A549 (cell line): ENCODE measurements around the gene ADGRA3. TPM values are rescaled to one million over a fixed set of nuclear protein-coding genes. Genes with fewer than 3 reads are reported as not detected.

Experiments used
- ATAC-seq, 2 experiments: fragments of 200-7000 bp in 1 of 2; fragments of >200 bp in 1 of 2; cut with Nextera tagmentation in 1 of 2; cut with Tn5 transposase in 1 of 2; 3 replicates each; pipeline versions ENCODE4 v1.8.0 to v1.9.1; 2018 to 2020; ENCODE audit warnings: mild to moderate bottlenecking in 1 of 2, moderate library complexity in 1 of 2
- CTCF ChIA-PET: fragments of 300-600 bp; sonication (Branson Sonifier 250); formaldehyde crosslinking; extraction: SDS; loops from one replicate; lab custom pipeline; 2021; ENCODE audit warnings: antibody characterized with exemption, inconsistent platforms; lab: Yijun Ruan, JAX
- POLR2A ChIA-PET: fragments of 350-600 bp; formaldehyde crosslinking; extraction: SDS; loops from one replicate; lab custom pipeline; 2021; ENCODE audit warnings: antibody characterized with exemption, inconsistent platforms; lab: Yijun Ruan, JAX
- DNase-seq, 2 experiments: peaks; one replicate each; pipeline versions ENCODE4 v3.0.0 to v3.0.0-alpha.2; 2011 to 2016; ENCODE audit warnings: low read depth in 1 of 2, low spot score in 1 of 2
- FAIRE-seq: peaks from 2 replicates; lab custom pipeline; 2011; peaks lifted over from hg19 to GRCh38; lab: Jason Lieb, UNC
- H3K27ac ChIP-seq, 2 experiments: fragments of >200 bp; sonication (Bioruptor Twin); formaldehyde crosslinking; 3 replicates each; pipeline ENCODE4 v1.5.1; 2016 to 2017
- H3K4me1 ChIP-seq: fragments of >200 bp; sonication (Bioruptor Twin); formaldehyde crosslinking; 3 replicates; pipeline ENCODE4 v1.6.1; 2016
- H3K4me2 ChIP-seq: fragments of >200 bp; sonication (Bioruptor Twin); formaldehyde crosslinking; 3 replicates; pipeline ENCODE4 v1.6.1; 2016
- H3K4me3 ChIP-seq: fragments of >200 bp; sonication (Bioruptor Twin); formaldehyde crosslinking; 3 replicates; pipeline ENCODE4 v1.5.1; 2016
- H3K9me3 ChIP-seq: fragments of >200 bp; sonication (Bioruptor Twin); formaldehyde crosslinking; 3 replicates; pipeline ENCODE4 v1.6.1; 2016
- CBX8 ChIP-seq: fragments of 200-600 bp; sonication (generic); IDR thresholded peaks from 2 replicates; pipeline ENCODE4 v1.6.1; 2016
- CEBPB ChIP-seq, 2 experiments: fragments of >200 bp in 1 of 2; sonication (Bioruptor Twin) in 1 of 2; formaldehyde crosslinking in 1 of 2; IDR thresholded peaks; 2 replicates each; pipeline ENCODE4 v1.6.1; 2012 to 2016
- CHD4 ChIP-seq: fragments of 200-600 bp; sonication (generic); IDR thresholded peaks from 2 replicates; pipeline ENCODE4 v1.6.1; 2016; ENCODE audit warnings: antibody characterized with exemption, mild to moderate bottlenecking, borderline replicate concordance
- EHMT2 ChIP-seq: fragments of 200-600 bp; sonication (generic); IDR thresholded peaks from 2 replicates; pipeline ENCODE4 v1.6.1; 2016; ENCODE audit warnings: antibody characterized with exemption, low read depth, mild to moderate bottlenecking, moderate library complexity
- ELK1 ChIP-seq: fragments of 150-350 bp; IDR thresholded peaks from 2 replicates; pipeline ENCODE4 v1.6.1; 2014; ENCODE audit warnings: low read depth, mild to moderate bottlenecking, low read length
- FOSL2 ChIP-seq, 2 experiments: fragments of 450-650 bp in 1 of 2; fragments of >200 bp in 1 of 2; sonication (Bioruptor Twin) in 1 of 2; formaldehyde crosslinking; IDR thresholded peaks; 2 replicates each; pipeline versions ENCODE4 v1.5.0 to v1.6.1; 2016 to 2020; ENCODE audit warnings: mild to moderate bottlenecking in 1 of 2, moderate library complexity in 1 of 2
- FOXS1 ChIP-seq: fragments of 250-450 bp; sonication (Bioruptor Pico); IDR thresholded peaks from 2 replicates; pipeline ENCODE4 v1.5.0; 2020; ENCODE audit warnings: mild to moderate bottlenecking, moderate library complexity
- HOXB13 ChIP-seq: fragments of 250-450 bp; sonication (Bioruptor Pico); IDR thresholded peaks from 2 replicates; pipeline ENCODE4 v1.5.0; 2020; ENCODE audit warnings: low read depth, mild to moderate bottlenecking, moderate library complexity
- HOXB5 ChIP-seq: fragments of 250-450 bp; sonication (Bioruptor Pico); IDR thresholded peaks from 2 replicates; pipeline ENCODE4 v1.5.0; 2020; ENCODE audit warnings: mild to moderate bottlenecking, moderate library complexity
- JUNB ChIP-seq: fragments of >200 bp; sonication (Bioruptor Twin); formaldehyde crosslinking; IDR thresholded peaks from 2 replicates; pipeline ENCODE4 v1.6.1; 2016
- KDM5A ChIP-seq: fragments of 200-600 bp; sonication (generic); IDR thresholded peaks from 2 replicates; pipeline ENCODE4 v1.6.1; 2016; ENCODE audit warnings: antibody characterized with exemption, mild to moderate bottlenecking
- MAZ ChIP-seq: fragments of 150-350 bp; IDR thresholded peaks from 2 replicates; pipeline ENCODE4 v1.6.1; 2014; ENCODE audit warnings: antibody characterized with exemption, low read depth, low read length, borderline replicate concordance
- MYC ChIP-seq: IDR thresholded peaks from 2 replicates; pipeline ENCODE4 v1.6.1; 2012; ENCODE audit warnings: mild to moderate bottlenecking, inconsistent platforms, low read length, improper control_type of control experiment, borderline replicate concordance
- NFE2L2 ChIP-seq: fragments of 150-350 bp; conservative IDR thresholded peaks from 2 replicates; pipeline ENCODE4 v1.6.1; 2014; ENCODE audit warnings: low read length
- NR3C1 ChIP-seq: fragments of >200 bp; sonication (Bioruptor Twin); formaldehyde crosslinking; IDR thresholded peaks from 3 replicates; pipeline ENCODE4 v1.6.1; 2017
- PHF8 ChIP-seq: fragments of 200-600 bp; sonication (generic); IDR thresholded peaks from 2 replicates; pipeline ENCODE4 v1.6.1; 2016; ENCODE audit warnings: low read depth, mild to moderate bottlenecking, antibody characterized with exemption, moderate library complexity, borderline replicate concordance
- POLR2A ChIP-seq: IDR thresholded peaks from 2 replicates; pipeline ENCODE4 v1.6.1; 2012; ENCODE audit warnings: mild to moderate bottlenecking, low read length
- RAD21 ChIP-seq, 2 experiments: fragments of >200 bp in 1 of 2; sonication (Bioruptor Twin) in 1 of 2; formaldehyde crosslinking in 1 of 2; IDR thresholded peaks in 1 of 2; conservative IDR thresholded peaks in 1 of 2; 2 replicates in 1 of 2; 3 replicates in 1 of 2; pipeline ENCODE4 v1.6.1; 2012 to 2018; ENCODE audit warnings: inconsistent platforms in 1 of 2
- RARB ChIP-seq: fragments of 250-450 bp; sonication (Bioruptor Pico); IDR thresholded peaks from 2 replicates; pipeline ENCODE4 v1.8.0; 2021; ENCODE audit warnings: mild to moderate bottlenecking, moderate library complexity
- RCOR1 ChIP-seq: fragments of 150-350 bp; IDR thresholded peaks from 2 replicates; pipeline ENCODE4 v1.6.1; 2014; ENCODE audit warnings: antibody characterized with exemption, low read length, low read depth
- RNF2 ChIP-seq: fragments of 200-600 bp; sonication (generic); IDR thresholded peaks from 2 replicates; pipeline ENCODE4 v1.6.1; 2016; ENCODE audit warnings: low read depth, mild to moderate bottlenecking, antibody characterized with exemption, moderate library complexity, borderline replicate concordance
- ZC3H11A ChIP-seq: fragments of 450-650 bp; IDR thresholded peaks from 2 replicates; pipeline ENCODE4 v1.6.1; 2014; ENCODE audit warnings: antibody characterized with exemption, mild to moderate bottlenecking
- ZFP36 ChIP-seq: fragments of 450-650 bp; IDR thresholded peaks from 2 replicates; pipeline ENCODE4 v1.6.1; 2014; ENCODE audit warnings: borderline replicate concordance; ENCODE audit not compliant: partially characterized antibody
- WGBS: methylation state at CpG from one replicate; pipeline ENCODE4 v1.1.6; 2017; ENCODE audit errors: missing lambda C conversion rate; 5-methylcytosine and 5-hydroxymethylcytosine counted together
- polyA plus RNA-seq, 4 experiments: library from polyadenylated mRNA; depleted of rRNA in 3 of 4; stranded (reverse); fragments of >200 nt; fragmentation: RNase III in 1 of 4; extraction: RNeasy Plus Mini Kit Qiagen cat#74134 plus additional on column Dnase treatment in 1 of 4; gene quantifications; 2 replicates in 3 of 4; 3 replicates in 1 of 4; pipeline ENCODE4 v1.2.3, GENCODE V29; 2011 to 2017
- TF ChIP-seq, protein P1 (sequence below): IDR thresholded peaks from 2 replicates; pipeline ENCODE4 v1.6.1; 2012
- TF ChIP-seq, protein P2 (sequence below): IDR thresholded peaks from 2 replicates; pipeline ENCODE4 v1.6.1; 2012; ENCODE audit warnings: low read depth, borderline replicate concordance
- TF ChIP-seq, protein P3 (sequence below): fragments of 450-650 bp; IDR thresholded peaks from 2 replicates; pipeline ENCODE4 v1.6.1; 2014; ENCODE audit warnings: antibody characterized with exemption

ADGRA3 gene
- polyA plus RNA-seq, 2 of the 4 experiments (the other 2 are of a cell fraction): 18.2 to 20.0 TPM

DNA sequence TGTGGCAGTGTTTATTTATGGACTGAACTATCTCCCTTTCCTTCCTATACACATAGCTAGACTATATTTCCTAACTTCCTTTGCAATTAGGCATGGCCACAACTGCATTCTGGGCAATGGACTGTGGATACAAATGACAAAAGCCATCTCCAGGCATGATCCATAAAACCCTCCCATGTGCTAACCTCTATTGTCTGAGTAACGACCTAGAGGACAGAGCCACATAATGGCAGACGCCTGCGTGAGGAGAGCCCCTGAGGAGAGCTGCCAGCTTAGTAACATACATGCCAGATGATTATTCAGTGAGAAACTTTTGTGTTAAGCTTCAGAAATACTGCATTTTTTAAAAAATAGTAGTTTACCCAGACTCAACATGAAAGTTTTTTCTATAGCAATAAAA is 142.9 kb downstream of the ADGRA3 start:
- DNase-seq: no peak
- Histone ChIP-seq H3K4me2 (no peak overlapping the region), H3K27ac (no peak overlapping the region)
- 80% methylated on average over 3 of the region's 3 CpGs for WGBS
- no peak for FAIRE-seq
- no peak for TF ChIP-seq MAZ
- TF ChIP-seq, protein P1, sequence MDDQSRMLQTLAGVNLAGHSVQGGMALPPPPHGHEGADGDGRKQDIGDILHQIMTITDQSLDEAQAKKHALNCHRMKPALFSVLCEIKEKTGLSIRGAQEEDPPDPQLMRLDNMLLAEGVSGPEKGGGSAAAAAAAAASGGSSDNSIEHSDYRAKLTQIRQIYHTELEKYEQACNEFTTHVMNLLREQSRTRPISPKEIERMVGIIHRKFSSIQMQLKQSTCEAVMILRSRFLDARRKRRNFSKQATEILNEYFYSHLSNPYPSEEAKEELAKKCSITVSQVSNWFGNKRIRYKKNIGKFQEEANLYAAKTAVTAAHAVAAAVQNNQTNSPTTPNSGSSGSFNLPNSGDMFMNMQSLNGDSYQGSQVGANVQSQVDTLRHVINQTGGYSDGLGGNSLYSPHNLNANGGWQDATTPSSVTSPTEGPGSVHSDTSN: no peak
- TF ChIP-seq, all 56 proteins: peak for 0
- Histone ChIP-seq H3K9me3 (no peaks in the 10 kb centered on the region), H3K4me3 (no peak overlapping the region), H3K4me1 (no peaks in the 10 kb centered on the region)
- ChIA-PET POLR2A (no interaction called here), CTCF (interaction anchor here (1.6 to 4.1 kb wide), 2 partner anchors 16 to 583 kb away, joined by 4 to 14 read pairs; no protein-coding TSS in a partner anchor)
- no peak for ATAC-seq

GRCh38 chr4:22369901-22370562 is 145.8 kb downstream of the ADGRA3 start:
- H3K4me3 ChIP-seq: no peak overlapping the region
- ATAC-seq: no peak
- no peaks in the 10 kb centered on the region for H3K4me1 ChIP-seq
- H3K27ac ChIP-seq: no peak overlapping the region
- H3K4me2 ChIP-seq: no peak overlapping the region
- DNase-seq: no peak
- no peaks in the 10 kb centered on the region for H3K9me3 ChIP-seq
- ChIA-PET POLR2A (no interaction called here), CTCF (interaction anchor here (4.1 kb wide), 1 partner anchor 19 kb away, joined by 14 read pairs; no protein-coding TSS in a partner anchor)
- FAIRE-seq: no peak
- TF ChIP-seq, protein P1: no peak
- no peak for TF ChIP-seq ZFP36
- TF ChIP-seq KDM5A: no peak
- TF ChIP-seq NFE2L2: no peak
- no peak for TF ChIP-seq HOXB13 (CRISPR knock-in tag)
- TF ChIP-seq, protein P2, sequence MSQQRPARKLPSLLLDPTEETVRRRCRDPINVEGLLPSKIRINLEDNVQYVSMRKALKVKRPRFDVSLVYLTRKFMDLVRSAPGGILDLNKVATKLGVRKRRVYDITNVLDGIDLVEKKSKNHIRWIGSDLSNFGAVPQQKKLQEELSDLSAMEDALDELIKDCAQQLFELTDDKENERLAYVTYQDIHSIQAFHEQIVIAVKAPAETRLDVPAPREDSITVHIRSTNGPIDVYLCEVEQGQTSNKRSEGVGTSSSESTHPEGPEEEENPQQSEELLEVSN: no peak
- no peak for TF ChIP-seq FOXS1 (CRISPR knock-in tag)
- TF ChIP-seq RNF2: no peak
- no peak for TF ChIP-seq JUNB
- TF ChIP-seq EHMT2: no peak
- TF ChIP-seq, protein P3, sequence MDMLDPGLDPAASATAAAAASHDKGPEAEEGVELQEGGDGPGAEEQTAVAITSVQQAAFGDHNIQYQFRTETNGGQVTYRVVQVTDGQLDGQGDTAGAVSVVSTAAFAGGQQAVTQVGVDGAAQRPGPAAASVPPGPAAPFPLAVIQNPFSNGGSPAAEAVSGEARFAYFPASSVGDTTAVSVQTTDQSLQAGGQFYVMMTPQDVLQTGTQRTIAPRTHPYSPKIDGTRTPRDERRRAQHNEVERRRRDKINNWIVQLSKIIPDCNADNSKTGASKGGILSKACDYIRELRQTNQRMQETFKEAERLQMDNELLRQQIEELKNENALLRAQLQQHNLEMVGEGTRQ: no peak
- no peak for TF ChIP-seq HOXB5 (CRISPR knock-in tag)
- TF ChIP-seq ZC3H11A: no peak
- no peak for TF ChIP-seq NR3C1
- TF ChIP-seq MYC: no peak
- WGBS: 90% methylated on average over 8 of the region's 8 CpGs

- H3K27ac ChIP-seq: no peak overlapping the region
- H3K4me2 ChIP-seq: no peak overlapping the region
- TF ChIP-seq EHMT2 (no peak), RARB (CRISPR knock-in tag) (no peak), CHD4 (no peak), RAD21 (conservative IDR thresholded peaks at IDR 0.05 in 1 of 2, IDR thresholded peaks at IDR 0.05 in 1 of 2) (no peak), CBX8 (no peak), FOSL2 (IDR thresholded peaks at IDR 0.05) (no peak), FOSL2 (CRISPR knock-in tag; IDR thresholded peaks at IDR 0.05) (no peak), POLR2A (no peak), ELK1 (no peak), ZFP36 (no peak), PHF8 (no peak), CEBPB (IDR thresholded peaks at IDR 0.05) (no peak), RCOR1 (no peak)
- no peaks in the 10 kb centered on the region for H3K9me3 ChIP-seq
- no peak for DNase-seq
- no peak for FAIRE-seq
- ChIA-PET CTCF (no interaction called here), POLR2A (no interaction called here)
- no peak overlapping the region for H3K4me3 ChIP-seq
- no peaks in the 10 kb centered on the region for H3K4me1 ChIP-seq
- WGBS: 95% methylated on average over 2 of the region's 2 CpGs
- no peak for ATAC-seq
Observed at GRCh38 chr4:22363787-22364186, 152.1 kb downstream of the ADGRA3 start.
